ENCODE measurements around the gene MAP2K7.

DNA sequence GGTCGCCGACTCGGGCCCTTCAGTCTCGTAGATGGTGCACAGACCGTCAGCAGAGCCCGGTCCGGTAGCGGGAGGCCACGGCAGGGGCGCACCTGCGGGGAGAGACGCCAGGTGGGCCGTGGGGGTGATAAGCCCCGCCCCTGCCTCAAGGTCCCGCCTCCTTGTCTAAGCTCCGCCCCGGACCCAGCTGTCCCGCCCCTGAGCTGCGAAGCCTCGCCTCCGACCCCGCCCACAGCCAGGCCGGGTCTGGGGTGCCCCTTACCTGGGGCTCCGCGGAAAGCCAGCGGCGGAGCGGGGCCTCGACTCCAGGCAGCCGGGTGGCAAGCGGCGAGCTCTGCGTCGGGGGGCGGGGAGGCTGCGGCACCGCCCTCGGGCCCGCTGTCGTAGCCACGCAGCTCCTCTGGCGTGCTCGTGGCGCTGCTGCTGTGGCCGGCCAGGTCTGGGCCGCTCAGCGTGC lies 34.2 kb upstream of the MAP2K7 start:
- TF ChIP-seq, protein P1, sequence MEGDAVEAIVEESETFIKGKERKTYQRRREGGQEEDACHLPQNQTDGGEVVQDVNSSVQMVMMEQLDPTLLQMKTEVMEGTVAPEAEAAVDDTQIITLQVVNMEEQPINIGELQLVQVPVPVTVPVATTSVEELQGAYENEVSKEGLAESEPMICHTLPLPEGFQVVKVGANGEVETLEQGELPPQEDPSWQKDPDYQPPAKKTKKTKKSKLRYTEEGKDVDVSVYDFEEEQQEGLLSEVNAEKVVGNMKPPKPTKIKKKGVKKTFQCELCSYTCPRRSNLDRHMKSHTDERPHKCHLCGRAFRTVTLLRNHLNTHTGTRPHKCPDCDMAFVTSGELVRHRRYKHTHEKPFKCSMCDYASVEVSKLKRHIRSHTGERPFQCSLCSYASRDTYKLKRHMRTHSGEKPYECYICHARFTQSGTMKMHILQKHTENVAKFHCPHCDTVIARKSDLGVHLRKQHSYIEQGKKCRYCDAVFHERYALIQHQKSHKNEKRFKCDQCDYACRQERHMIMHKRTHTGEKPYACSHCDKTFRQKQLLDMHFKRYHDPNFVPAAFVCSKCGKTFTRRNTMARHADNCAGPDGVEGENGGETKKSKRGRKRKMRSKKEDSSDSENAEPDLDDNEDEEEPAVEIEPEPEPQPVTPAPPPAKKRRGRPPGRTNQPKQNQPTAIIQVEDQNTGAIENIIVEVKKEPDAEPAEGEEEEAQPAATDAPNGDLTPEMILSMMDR (IDR thresholded peaks at IDR 0.05; ENCODE audit: borderline replicate concordance, extremely low read depth, low read length, poor library complexity, severe bottlenecking), result no peak
- TF ChIP-seq EZH2 (IDR thresholded peaks at IDR 0.05; ENCODE audit: borderline replicate concordance, low read depth, low read length, severe bottlenecking), result no peak

Data from DND-41 (cell line).